Activated T-cell treated with anti-CD3 and anti-CD28 coated beads, Interleukin-2, amount 50 U/mL, for 72 hours (primary cell): ENCODE measurements around the gene LBX2. TPM values are rescaled to one million over a fixed set of nuclear protein-coding genes. Genes with fewer than 3 reads are reported as not detected.
A peak's percentile ranks its signal among the peaks of the same experiment; 100 is the strongest.

Experiments used
- ATAC-seq, 2 donors: fragments of 150-1000 bp; cut with Tn5 transposase; replicated peaks in 1 of 2; 2 replicates each; pipeline ENCODE4 v1.10.0; 2021; ENCODE audit warnings: moderate library complexity in 2 of 2, mild to moderate bottlenecking in 1 of 2
- DNase-seq, 2 donors: peaks; one replicate each; pipeline ENCODE4 v3.0.0; 2021 to 2022; ENCODE audit warnings: mixed read lengths in 1 of 2
- H3K27ac Mint-ChIP-seq: one replicate; pipeline ENCODE4 v1.8.0; 2022; ENCODE audit warnings: mild to moderate bottlenecking, moderate library complexity, mixed read lengths
- H3K27me3 Mint-ChIP-seq: one replicate; pipeline ENCODE4 v1.8.0; 2022; ENCODE audit warnings: low read depth, mixed read lengths
- H3K36me3 Mint-ChIP-seq, 2 donors: one replicate each; pipeline ENCODE4 v1.8.0; 2022; ENCODE audit warnings: mixed read lengths in 2 of 2, mild to moderate bottlenecking in 1 of 2; ENCODE audit not compliant: insufficient read depth in 2 of 2
- H3K4me1 Mint-ChIP-seq: one replicate; pipeline ENCODE4 v1.8.0; 2022; ENCODE audit warnings: low read depth, mixed read lengths
- H3K4me3 Mint-ChIP-seq, 2 donors: one replicate each; pipeline ENCODE4 v1.8.0; 2022; ENCODE audit warnings: mild to moderate bottlenecking in 2 of 2, mixed read lengths in 2 of 2, moderate library complexity in 2 of 2
- H3K9me3 Mint-ChIP-seq, 2 donors: one replicate each; pipeline ENCODE4 v1.8.0; 2022; ENCODE audit warnings: mixed read lengths in 2 of 2
- total RNA-seq, 2 donors: library from RNA; stranded (reverse); gene quantifications; one replicate each; pipeline ENCODE4 v1.2.3, GENCODE V29; 2022

The LBX2 gene
- total RNA-seq, 2 donors from 2014 or later, result 1.2 TPM

DNA sequence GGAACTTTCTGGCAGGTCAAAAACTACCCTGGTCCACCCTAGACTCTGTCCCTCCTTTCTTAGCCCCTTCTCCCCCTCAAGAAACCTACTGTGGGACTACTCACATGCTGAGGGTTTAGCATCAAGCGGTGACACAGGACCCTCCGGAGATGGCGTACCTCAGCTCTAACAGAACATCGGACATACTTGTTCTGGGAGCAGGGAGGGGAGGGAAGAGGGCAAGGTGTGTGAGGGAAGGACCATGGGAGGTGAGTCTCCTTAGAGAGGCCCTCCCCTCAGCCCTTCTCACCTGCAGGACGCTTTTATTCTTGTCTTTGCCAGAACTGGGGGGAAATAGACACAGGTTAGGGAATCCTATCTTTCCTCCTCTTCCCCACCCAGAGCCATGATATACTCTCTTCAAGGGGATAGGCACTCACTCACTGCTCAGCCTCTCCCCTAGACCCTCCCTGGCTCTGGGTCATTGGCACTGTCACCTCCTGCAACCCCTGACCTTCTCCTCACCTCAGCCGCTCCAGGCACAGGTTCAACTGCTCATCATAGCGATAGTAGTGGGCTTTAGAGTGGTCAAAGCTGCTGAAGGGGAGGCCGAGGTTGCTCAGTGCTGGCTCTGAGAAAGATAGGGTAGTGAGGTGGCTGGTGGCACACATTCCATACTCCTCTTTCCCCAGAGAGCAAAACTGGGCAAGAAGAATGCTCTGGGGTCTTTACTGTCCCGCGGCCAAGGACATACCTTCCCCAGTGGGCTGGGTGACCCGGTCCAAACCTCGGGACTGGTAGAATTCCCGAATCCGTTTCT is 6.2 kb upstream of the LBX2 start:
- ATAC-seq, result no peak
- Mint-ChIP-seq H3K27ac (no peak overlapping the region), H3K4me1 (peaks cover 66% of the 10 kb centered on the region), H3K4me3 (peak overlapping the region in 1 of 2 donors; percentile 17), H3K9me3 (no peaks in the 10 kb centered on the region), H3K27me3 (peaks cover 45% of the 10 kb centered on the region), H3K36me3 (peaks cover 6 to 15% of the 10 kb centered on the region in 2 donors)
- no peak for DNase-seq

DNA sequence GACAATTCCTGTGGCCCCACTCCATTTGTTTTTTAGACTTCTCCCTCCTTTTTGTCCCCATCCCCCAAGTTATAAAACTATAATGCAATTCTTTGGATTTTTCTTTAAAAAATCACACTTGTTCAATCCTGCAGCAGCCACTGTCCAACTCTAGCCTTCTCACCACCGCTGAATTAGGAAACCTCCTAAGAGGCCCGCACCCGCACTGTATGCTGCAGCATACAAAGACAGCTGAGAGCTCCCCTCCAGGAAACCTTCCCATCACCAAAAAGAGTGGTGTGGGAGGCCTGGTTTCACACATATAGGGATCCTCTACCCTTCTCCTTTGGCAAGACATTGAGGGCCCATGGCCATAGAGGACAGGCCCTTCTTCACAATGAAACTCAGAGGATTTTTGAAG is 5.2 kb upstream of the LBX2 start:
- peaks cover 51% of the 10 kb centered on the region for H3K27me3 Mint-ChIP-seq
- H3K36me3 Mint-ChIP-seq, result peaks cover 6 to 15% of the 10 kb centered on the region in 2 donors
- ATAC-seq (no peak), DNase-seq (no peak)
- H3K27ac Mint-ChIP-seq, result peak overlapping the region; percentile 8
- no peaks in the 10 kb centered on the region for H3K9me3 Mint-ChIP-seq
- H3K4me3 Mint-ChIP-seq, result peak overlapping the region; percentile 83 to 84
- H3K4me1 Mint-ChIP-seq, result peaks cover 62% of the 10 kb centered on the region

DNA sequence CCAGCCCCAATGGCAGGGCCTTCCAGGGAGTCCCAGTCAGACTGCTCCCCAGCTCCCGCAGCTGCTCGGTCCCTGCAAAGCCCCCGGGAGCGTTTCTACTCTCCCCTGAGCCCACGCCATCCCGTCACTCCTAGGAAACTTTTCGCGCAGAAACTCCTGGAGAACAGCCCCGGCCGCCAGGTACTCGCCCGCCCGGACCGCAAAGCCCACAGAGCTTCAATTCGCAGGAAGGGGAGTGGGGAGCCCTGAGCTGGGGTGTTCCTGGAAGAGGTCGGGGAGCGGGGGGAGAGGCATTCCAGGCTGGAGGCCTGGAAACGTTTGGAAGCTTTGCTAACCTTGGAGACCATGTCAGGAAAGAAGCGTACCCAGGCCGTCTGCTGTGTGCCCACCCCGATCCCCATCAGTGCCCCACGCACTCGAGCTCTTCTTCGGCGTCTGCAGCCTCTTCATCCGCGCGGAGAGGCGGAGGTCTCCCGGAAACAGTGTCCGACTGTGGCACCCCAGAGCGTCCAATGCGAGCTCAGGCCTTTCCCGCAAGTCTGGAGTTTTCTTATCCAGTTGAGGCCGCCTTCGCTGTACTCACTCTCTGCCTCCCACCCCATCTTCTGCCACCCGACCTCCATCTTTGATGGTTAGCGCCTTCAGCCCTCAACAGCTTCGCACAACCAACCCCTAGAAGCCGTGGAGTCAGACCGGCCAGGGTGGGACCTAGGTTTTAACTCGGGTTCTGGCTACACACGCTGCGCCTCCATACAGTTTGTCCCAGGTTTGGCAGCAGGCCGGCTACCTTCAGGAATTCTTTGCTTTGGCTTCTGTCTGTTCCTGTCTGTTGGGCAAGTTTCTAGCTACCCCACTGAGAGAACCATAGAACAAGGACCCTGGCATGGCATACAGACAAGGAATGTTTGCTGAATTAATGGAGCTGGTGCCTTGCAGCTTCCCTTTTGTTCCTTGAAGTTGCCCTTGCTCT is 4.4 kb upstream of the LBX2 start:
- Mint-ChIP-seq H3K4me3 (peak overlapping the region; percentile 83 to 84), H3K4me1 (peaks cover 63% of the 10 kb centered on the region), H3K9me3 (no peaks in the 10 kb centered on the region), H3K36me3 (peaks cover 6 to 15% of the 10 kb centered on the region in 2 donors), H3K27me3 (peaks cover 54% of the 10 kb centered on the region), H3K27ac (no peak overlapping the region)
- no peak for ATAC-seq
- no peak for DNase-seq

DNA sequence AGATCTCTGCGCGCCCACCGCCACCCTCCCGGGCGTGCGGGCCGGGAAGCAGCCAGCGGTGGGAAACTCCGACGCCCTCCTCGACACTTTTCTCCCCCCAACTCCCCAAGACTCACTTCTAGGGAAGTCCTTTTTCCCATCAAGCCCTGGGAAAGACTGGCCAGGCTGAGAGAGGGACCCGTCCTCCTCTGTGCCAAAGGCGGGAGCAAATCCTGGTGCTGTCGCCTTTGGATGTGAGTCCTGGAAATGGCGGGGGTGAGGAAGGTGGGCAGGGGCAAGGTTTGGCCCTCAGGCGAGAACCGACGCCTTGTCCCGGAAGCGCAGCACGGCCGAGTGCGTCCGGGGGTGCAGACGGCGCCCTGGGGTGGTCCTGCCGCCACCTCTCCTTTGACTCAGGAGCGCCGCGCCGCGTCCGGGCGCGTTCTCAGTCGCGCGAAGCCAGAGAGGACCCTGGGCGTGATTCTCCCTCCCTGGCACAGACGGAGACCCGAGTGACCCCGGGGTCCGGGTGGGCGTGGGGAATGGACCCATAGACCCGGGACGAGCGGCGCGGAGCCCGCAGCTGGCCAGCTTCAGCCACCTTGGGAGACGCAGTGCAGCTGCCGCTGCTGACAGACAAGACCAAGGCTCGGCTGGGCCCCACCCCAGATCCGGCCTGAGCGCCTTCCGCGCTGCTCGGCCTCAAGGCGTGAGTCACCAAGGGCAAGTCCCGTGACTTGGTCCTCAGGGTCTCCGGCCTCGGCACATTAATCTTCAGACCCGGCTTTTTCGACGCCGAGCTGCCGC is 3.5 kb upstream of the LBX2 start:
- peaks cover 63% of the 10 kb centered on the region for H3K27me3 Mint-ChIP-seq
- no peaks in the 10 kb centered on the region for H3K9me3 Mint-ChIP-seq
- peak overlapping the region; percentile 83 to 84 for H3K4me3 Mint-ChIP-seq
- ATAC-seq, result peak; percentile 51 to 57
- H3K27ac Mint-ChIP-seq, result no peak overlapping the region
- DNase-seq, result peak; percentile 77
- peaks cover 6 to 18% of the 10 kb centered on the region in 2 donors for H3K36me3 Mint-ChIP-seq
- peaks cover 63% of the 10 kb centered on the region for H3K4me1 Mint-ChIP-seq

DNA sequence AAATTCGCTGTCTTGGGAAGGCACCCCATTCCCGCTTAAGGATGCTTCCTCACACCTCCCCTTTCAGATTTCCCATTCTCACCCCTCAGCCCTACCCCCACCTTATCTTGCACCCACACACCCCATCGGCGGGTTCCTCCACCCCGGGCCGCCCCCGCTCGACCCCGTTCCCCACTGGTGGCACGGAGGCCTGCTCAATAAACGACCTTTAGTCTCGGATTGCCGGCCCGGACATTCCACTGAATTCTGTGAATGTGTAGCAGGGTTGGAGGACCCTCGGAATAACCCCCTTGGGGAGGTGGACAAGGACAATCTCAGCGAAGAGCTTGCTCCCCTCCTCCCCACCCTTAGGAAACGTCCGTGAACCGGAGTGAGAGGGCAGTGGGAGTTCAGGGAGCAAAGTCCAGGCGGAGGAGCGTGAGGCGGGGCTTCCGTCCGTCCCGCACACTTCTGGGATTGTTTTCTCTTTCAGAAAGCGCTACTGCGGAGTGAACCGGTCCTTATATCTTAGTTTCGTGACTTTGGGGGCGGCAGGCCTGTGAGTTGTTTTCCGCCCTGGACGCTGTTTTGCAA is 2.8 kb upstream of the LBX2 start:
- Mint-ChIP-seq H3K4me3 (peak overlapping the region; percentile 83 to 84), H3K4me1 (peaks cover 69% of the 10 kb centered on the region), H3K9me3 (no peaks in the 10 kb centered on the region), H3K36me3 (peaks cover 6 to 18% of the 10 kb centered on the region in 2 donors), H3K27me3 (peaks cover 70% of the 10 kb centered on the region), H3K27ac (no peak overlapping the region)
- ATAC-seq (no peak), DNase-seq (no peak)

DNA sequence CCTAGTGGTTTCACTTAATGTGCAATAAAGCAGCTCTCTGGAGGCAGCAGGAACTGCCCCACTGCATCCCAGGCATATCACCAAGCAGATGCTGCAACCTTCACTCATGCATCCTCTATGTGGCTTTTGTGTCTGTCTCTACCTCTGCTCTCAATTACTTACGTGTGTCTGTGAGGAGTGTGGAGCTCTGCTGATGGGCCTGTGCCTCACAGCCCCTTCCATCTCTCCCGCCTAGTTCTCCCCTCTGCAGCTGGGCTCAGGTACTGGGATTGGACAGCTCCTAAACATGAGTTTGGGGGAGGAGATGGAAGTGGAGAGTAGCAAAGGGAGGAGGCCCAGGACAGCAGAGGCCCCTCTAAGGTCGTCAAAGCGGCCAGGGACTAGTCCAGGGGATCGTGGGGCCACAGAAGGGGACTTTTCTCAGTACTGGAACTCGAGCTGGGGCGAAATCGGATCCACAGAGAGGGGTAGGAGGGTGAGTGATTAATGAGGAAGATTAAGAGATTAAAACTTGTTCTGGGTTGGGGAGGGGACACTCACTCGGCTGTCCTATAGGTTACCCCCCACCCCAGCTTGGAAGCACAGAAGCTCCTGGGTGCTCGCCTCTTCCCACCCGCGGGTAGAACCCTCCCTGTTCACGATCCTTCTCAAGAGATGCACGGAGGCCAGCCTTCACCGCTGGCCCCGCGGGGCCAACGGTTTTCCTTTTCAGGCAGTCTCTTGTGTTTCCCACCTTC is 2.1 kb upstream of the LBX2 start:
- Mint-ChIP-seq H3K4me3 (peak overlapping the region; percentile 83 to 84), H3K27me3 (peaks cover 70% of the 10 kb centered on the region), H3K4me1 (peaks cover 62% of the 10 kb centered on the region), H3K9me3 (no peaks in the 10 kb centered on the region), H3K36me3 (peaks cover 4 to 16% of the 10 kb centered on the region in 2 donors), H3K27ac (no peak overlapping the region)
- ATAC-seq (no peak), DNase-seq (no peak)

DNA sequence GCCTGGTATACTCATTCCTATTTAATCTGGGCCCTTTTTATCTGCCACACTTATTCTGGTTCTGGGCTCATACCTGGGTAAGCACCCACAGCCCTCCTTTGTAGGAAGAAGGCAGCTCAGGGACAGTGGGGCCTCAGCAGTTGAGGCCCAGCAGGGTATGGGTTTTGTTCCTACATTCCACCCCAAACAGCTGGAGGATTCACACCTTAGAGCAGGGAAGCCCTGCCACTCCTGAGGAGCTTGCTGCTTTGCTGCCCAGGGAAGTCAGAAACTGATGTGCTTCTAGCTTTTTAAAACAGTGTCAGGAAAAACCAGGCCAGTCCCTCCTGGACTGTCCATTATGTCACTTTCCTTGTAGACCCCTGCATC is 1.2 kb upstream of the LBX2 start:
- H3K4me1 Mint-ChIP-seq, result peaks cover 54% of the 10 kb centered on the region
- no peak overlapping the region for H3K27ac Mint-ChIP-seq
- H3K36me3 Mint-ChIP-seq, result peaks cover 3 to 13% of the 10 kb centered on the region in 2 donors
- DNase-seq (no peak), ATAC-seq (no peak)
- H3K27me3 Mint-ChIP-seq, result peaks cover 70% of the 10 kb centered on the region
- no peak overlapping the region for H3K4me3 Mint-ChIP-seq
- H3K9me3 Mint-ChIP-seq, result no peaks in the 10 kb centered on the region

DNA sequence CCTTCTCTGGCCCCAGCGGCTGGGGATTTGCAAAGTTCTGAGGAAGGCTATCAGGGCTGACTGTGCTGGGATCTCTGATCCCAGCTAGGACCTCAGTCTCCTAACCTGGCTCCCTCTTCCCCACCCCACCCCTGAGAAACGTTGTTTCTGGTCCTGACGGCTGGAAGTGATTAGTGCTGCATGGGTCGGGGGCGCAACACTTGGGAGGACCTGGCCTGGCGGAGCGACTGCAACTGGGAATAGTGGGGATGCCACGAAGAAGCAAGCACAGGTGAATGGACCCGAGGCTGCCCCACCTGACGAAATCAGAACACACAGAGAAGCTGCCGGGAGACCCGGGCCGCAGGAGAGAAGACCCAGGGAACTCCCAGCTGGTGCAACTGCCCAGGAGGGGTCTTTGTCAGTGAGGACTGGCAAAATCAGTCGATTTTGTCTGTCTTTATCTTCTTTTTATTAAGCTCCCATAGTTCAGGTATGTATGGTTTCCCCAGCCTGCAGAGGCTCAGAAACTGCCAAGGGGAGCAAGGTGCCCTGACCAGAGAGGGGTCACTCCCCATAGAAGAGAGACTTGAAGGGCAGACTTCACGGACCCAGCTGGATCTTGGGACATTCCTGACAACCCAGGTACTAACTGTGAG is 656 bp upstream of the LBX2 start:
- Mint-ChIP-seq H3K9me3 (no peaks in the 10 kb centered on the region), H3K4me1 (peaks cover 49% of the 10 kb centered on the region), H3K27ac (no peak overlapping the region), H3K4me3 (peak overlapping the region in 1 of 2 donors; percentile 93), H3K36me3 (peaks cover 3 to 10% of the 10 kb centered on the region in 2 donors), H3K27me3 (peaks cover 70% of the 10 kb centered on the region)
- DNase-seq, result no peak
- ATAC-seq, result no peak

DNA sequence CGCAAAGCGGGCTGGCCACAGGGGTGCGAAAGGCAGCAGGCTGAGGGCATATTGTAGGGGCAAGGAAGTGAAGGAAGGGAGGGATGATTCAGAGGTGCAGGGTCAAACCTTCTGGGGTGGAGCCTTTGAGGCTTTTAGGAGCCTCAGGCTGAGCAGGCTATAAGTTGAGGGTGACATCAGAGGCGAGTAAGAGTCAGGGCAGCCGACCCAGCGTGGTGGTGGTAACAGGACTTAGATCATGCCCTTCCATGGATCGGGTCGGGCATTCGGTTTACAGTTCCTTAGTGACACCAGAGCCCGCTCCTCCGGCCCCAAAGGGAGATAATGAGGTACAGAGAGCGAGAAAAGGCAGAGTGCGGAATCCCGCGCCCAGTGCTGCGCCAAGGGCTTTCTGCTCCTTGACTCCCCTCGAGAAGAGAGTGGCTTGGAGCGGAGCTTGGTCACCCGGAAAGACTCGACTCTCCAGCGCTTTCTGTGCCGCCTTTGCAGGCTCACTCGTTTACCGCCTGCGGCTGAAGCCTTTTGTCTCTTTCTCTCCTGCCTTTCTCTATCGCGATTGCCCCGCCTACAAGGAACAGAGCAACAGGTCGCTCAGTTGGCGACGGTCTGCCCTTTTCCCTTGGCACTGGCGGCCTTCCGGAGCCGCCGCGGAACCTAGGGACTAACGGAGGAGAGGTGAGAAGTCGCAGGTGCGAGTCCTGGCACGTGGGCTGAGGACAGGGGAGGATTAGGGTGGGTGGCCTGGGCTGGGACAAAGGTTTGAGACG is 720 bp downstream of the LBX2 start:
- Mint-ChIP-seq H3K27ac (peak overlapping the region; percentile 56), H3K27me3 (peaks cover 57% of the 10 kb centered on the region), H3K9me3 (no peaks in the 10 kb centered on the region), H3K4me1 (peaks cover 36% of the 10 kb centered on the region), H3K4me3 (peak overlapping the region; percentile 83 to 93), H3K36me3 (peaks cover 0 to 3% of the 10 kb centered on the region in 2 donors)
- DNase-seq, result peak; percentile 54 to 55
- ATAC-seq, result peak; percentile 72 to 74

DNA sequence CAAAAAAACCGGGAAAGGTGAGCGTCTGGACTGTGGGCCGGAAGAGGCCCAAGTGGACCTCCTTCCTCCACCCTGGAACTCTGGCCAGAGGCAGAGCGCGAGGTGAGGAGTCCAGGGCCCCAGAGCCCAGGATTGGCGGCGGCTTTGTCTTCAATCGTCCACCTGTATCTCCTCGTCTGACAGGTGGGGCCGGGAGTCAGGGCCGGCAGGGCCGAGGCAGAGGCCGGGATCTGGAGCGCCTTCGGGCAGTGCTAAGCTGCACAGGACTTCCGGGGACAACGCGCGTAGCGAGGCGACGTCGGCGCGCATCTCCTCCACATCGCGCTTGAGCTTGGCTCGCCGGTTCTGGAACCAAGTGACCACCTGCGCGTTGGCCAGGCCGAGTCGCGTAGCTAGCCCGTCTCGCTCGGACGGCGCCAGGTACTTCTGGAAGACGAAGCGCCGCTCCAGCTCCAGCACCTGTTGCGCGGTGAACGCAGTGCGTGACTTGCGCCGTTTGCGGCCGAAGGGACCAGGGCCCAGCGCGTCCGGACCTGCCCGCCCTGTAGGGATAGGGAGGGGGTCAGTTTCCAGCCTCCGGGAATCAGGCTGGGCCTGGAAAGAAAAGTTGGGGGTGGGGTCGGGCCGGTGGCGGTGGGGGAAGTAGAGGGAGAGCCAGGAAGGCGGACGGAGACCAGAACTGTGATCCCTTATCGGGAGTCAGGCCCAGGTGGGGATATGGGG is 1.5 kb downstream of the LBX2 start:
- Mint-ChIP-seq H3K4me3 (peak overlapping the region; percentile 83 to 93), H3K27ac (no peak overlapping the region), H3K4me1 (peaks cover 30% of the 10 kb centered on the region), H3K27me3 (peaks cover 54% of the 10 kb centered on the region), H3K9me3 (no peaks in the 10 kb centered on the region), H3K36me3 (peaks cover 2 to 3% of the 10 kb centered on the region in 2 donors)
- ATAC-seq (peak; percentile 31 to 57), DNase-seq (peak; percentile 34 to 52)
